ENCODE measurements around the gene PDCD4.

DNA sequence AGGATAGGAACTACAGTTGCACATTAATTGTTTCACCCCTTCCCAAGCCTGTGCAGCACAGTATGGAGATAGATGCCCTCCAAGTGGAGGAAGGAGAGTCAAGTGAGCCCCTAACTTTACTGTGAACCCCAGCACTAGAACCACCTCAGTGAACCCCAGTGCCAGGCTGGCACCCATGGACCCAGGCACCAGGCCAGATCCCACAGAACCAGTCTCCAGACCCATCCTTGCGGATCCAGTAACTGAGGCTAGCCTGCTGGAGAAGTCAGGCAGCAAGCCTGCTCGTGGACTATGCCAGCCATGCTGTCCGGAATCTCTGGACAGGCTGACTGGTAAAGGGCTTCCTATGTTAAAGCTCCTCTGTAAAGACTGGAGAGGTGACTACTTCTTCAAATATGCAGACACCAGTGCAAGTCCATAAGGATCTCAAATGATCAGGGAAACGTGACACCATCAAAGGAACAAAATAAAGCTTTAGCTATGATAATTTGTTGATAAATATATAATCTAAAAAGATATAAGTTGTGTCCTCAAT is 75.4 kb downstream of the PDCD4 start:
- no peak for TF ChIP-seq EZH2 (IDR thresholded peaks at IDR 0.05; ENCODE audit: borderline replicate concordance, low read length)
- TF ChIP-seq, protein P1, sequence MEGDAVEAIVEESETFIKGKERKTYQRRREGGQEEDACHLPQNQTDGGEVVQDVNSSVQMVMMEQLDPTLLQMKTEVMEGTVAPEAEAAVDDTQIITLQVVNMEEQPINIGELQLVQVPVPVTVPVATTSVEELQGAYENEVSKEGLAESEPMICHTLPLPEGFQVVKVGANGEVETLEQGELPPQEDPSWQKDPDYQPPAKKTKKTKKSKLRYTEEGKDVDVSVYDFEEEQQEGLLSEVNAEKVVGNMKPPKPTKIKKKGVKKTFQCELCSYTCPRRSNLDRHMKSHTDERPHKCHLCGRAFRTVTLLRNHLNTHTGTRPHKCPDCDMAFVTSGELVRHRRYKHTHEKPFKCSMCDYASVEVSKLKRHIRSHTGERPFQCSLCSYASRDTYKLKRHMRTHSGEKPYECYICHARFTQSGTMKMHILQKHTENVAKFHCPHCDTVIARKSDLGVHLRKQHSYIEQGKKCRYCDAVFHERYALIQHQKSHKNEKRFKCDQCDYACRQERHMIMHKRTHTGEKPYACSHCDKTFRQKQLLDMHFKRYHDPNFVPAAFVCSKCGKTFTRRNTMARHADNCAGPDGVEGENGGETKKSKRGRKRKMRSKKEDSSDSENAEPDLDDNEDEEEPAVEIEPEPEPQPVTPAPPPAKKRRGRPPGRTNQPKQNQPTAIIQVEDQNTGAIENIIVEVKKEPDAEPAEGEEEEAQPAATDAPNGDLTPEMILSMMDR (conservative IDR thresholded peaks at IDR 0.05 in 1 of 2, IDR thresholded peaks at IDR 0.05 in 1 of 2; ENCODE audit: extremely low read depth in 1 of 2, insufficient read depth in 1 of 2, low read depth in 1 of 2, low read length in 2 of 2): no peak
